K562 (cell line): Measurements from ENCODE around the gene NDUFV2. TPM values are rescaled to one million over a fixed set of nuclear protein-coding genes. Genes with fewer than 3 reads are reported as not detected.
A peak's percentile ranks its signal among the peaks of the same experiment; 100 is the strongest.

Experiments
- ATAC-seq: fragments of 200-7000 bp; cut with Tn5 transposase; 3 replicates; pipeline ENCODE4 v1.9.1; 2020; ENCODE audit warnings: moderate library complexity
- BruUV-seq: library from RNA; stranded (reverse); fragments of 400-500 nt; replicated peaks from 2 replicates; lab custom pipeline; 2021; lab: Mats Ljungman, UMichigan
- CTCF ChIA-PET: fragments of 300-600 bp; formaldehyde crosslinking; extraction: SDS; loops from one replicate; lab custom pipeline; 2021; ENCODE audit warnings: low intra/inter-chr PET ratio; lab: Yijun Ruan, JAX
- POLR2A ChIA-PET: fragments of 300-600, 350-650 bp; sonication (Branson Sonifier 250); formaldehyde crosslinking; extraction: SDS; loops from one replicate; lab custom pipeline; 2021; ENCODE audit warnings: antibody characterized with exemption, inconsistent platforms; lab: Yijun Ruan, JAX
- DNase-seq, 4 experiments: peaks; one replicate each; pipeline versions ENCODE4 v3.0.0 to v3.0.0-alpha.2; 2011 to 2018; ENCODE audit warnings: low spot score in 3 of 4, mixed read lengths in 3 of 4; ENCODE audit errors: extremely low read depth in 1 of 4
- FAIRE-seq: peaks from 2 replicates; lab custom pipeline; 2011; peaks lifted over from hg19 to GRCh38; lab: Jason Lieb, UNC
- H2AFZ ChIP-seq: 2 replicates; pipeline ENCODE4 v1.6.0; 2011; ENCODE audit warnings: low read depth, low read length, control low read depth, inconsistent platforms
- H3K27ac ChIP-seq: fragments of 200-600 bp; 3 replicates; pipeline ENCODE4 v1.8.0; 2011; ENCODE audit warnings: low read depth, mild to moderate bottlenecking, control low read depth, inconsistent platforms, low read length, moderate library complexity, mixed read lengths; ENCODE audit errors: extremely low read depth
- H3K27me3 ChIP-seq, 2 experiments: fragments of 300-600 bp in 1 of 2; 2 replicates in 1 of 2; 3 replicates in 1 of 2; pipeline versions ENCODE4 v1.6.0 to v1.8.0; 2011; ENCODE audit warnings: inconsistent platforms in 2 of 2, low read length in 2 of 2, mild to moderate bottlenecking in 1 of 2, mixed read lengths in 1 of 2, moderate library complexity in 1 of 2; ENCODE audit not compliant: control insufficient read depth in 2 of 2, insufficient read depth in 2 of 2
- H3K36me3 ChIP-seq: fragments of 300-600 bp; 3 replicates; pipeline ENCODE4 v1.8.0; 2011; ENCODE audit warnings: mild to moderate bottlenecking, low read length, inconsistent platforms; ENCODE audit not compliant: control insufficient read depth, insufficient read depth
- H3K4me1 ChIP-seq, 2 experiments: fragments of 200-600 bp in 1 of 2; replicated peaks in 1 of 2; 2 replicates in 1 of 2; 3 replicates in 1 of 2; pipeline versions ENCODE4 v1.5.1 to v1.8.0; 2011; ENCODE audit warnings: inconsistent platforms in 2 of 2, low read length in 2 of 2, mild to moderate bottlenecking in 1 of 2, mixed read lengths in 1 of 2, moderate library complexity in 1 of 2; ENCODE audit not compliant: control insufficient read depth in 2 of 2, insufficient read depth in 2 of 2
- H3K4me2 ChIP-seq: 2 replicates; pipeline ENCODE4 v1.6.1; 2011; ENCODE audit warnings: low read length, control low read depth, inconsistent platforms, mixed read lengths; ENCODE audit not compliant: insufficient read depth
- H3K4me3 ChIP-seq: fragments of 200-600 bp; sonication (generic), shearing (Covaris generic); 2 replicates; pipeline ENCODE4 v1.5.1; 2016; ENCODE audit warnings: control low read depth, inconsistent platforms
- H3K79me2 ChIP-seq: fragments of 200-600 bp; 3 replicates; pipeline ENCODE4 v1.8.0; 2011; ENCODE audit warnings: low read length, inconsistent platforms; ENCODE audit not compliant: control insufficient read depth, insufficient read depth
- H3K9ac ChIP-seq, 2 experiments: 2 replicates each; pipeline versions ENCODE4 v1.6.0 to v1.6.1; 2011; ENCODE audit warnings: low read depth in 2 of 2, low read length in 2 of 2, control low read depth in 1 of 2, inconsistent platforms in 1 of 2, mild to moderate bottlenecking in 1 of 2, mixed read lengths in 1 of 2; ENCODE audit not compliant: insufficient read depth in 1 of 2
- H3K9me1 ChIP-seq: one replicate; pipeline ENCODE4 v1.6.0; 2011; ENCODE audit warnings: inconsistent platforms, mild to moderate bottlenecking, low read length, moderate library complexity; ENCODE audit not compliant: control insufficient read depth, insufficient read depth
- H3K9me3 ChIP-seq: replicated peaks from 2 replicates; pipeline ENCODE4 v1.5.1; 2011; ENCODE audit warnings: low read depth, low read length, inconsistent platforms; ENCODE audit not compliant: control insufficient read depth, insufficient read depth
- H4K20me1 ChIP-seq: replicated peaks from 2 replicates; pipeline ENCODE4 v1.6.1; 2011; ENCODE audit warnings: low read length, inconsistent platforms, mixed read lengths; ENCODE audit not compliant: control insufficient read depth, insufficient read depth
- CEBPB ChIP-seq: fragments of 450-650 bp; IDR thresholded peaks from 2 replicates; pipeline ENCODE4 v1.6.1; 2016; ENCODE audit warnings: missing genetic modification characterization, missing compliant biosample characterization
- FOXJ2 ChIP-seq: fragments of 200-800 bp; sonication (Bioruptor generic); IDR thresholded peaks from 2 replicates; pipeline ENCODE4 v1.6.1; 2016; ENCODE audit warnings: missing genetic modification characterization, missing compliant biosample characterization
- GATAD2B ChIP-seq: fragments of 450-650 bp; IDR thresholded peaks from 2 replicates; pipeline ENCODE4 v1.6.1; 2017; ENCODE audit warnings: mild to moderate bottlenecking, borderline replicate concordance
- MLLT1 ChIP-seq, 2 experiments: fragments of 450-650 bp; IDR thresholded peaks; 2 replicates each; pipeline ENCODE4 v1.6.1; 2016
- MTA2 ChIP-seq: fragments of 450-650 bp; IDR thresholded peaks from 2 replicates; pipeline ENCODE4 v1.6.1; 2016; ENCODE audit warnings: low read depth
- NONO ChIP-seq, 2 experiments: fragments of 200-400 bp in 1 of 2; fragments of 450-650 bp in 1 of 2; formaldehyde crosslinking in 1 of 2; IDR thresholded peaks; 2 replicates each; pipeline ENCODE4 v1.6.1; 2017; ENCODE audit warnings: low read depth in 2 of 2, mild to moderate bottlenecking in 2 of 2, moderate library complexity in 2 of 2, low read length in 1 of 2
- PBX2 ChIP-seq, 2 experiments: IDR thresholded peaks in 1 of 2; conservative IDR thresholded peaks in 1 of 2; 2 replicates each; pipeline ENCODE4 v1.6.1; 2016; ENCODE audit warnings: low read depth in 2 of 2, mild to moderate bottlenecking in 1 of 2, missing compliant biosample characterization in 1 of 2, missing genetic modification characterization in 1 of 2, moderate library complexity in 1 of 2
- PCBP2 ChIP-seq: fragments of 200-400 bp; formaldehyde crosslinking; IDR thresholded peaks from 2 replicates; pipeline ENCODE4 v1.6.1; 2018; ENCODE audit warnings: low read length, low read depth, mild to moderate bottlenecking, moderate library complexity; ENCODE audit not compliant: poor library complexity, severe bottlenecking
- TGIF2 ChIP-seq: sonication (generic); formaldehyde crosslinking; IDR thresholded peaks from 2 replicates; pipeline ENCODE4 v1.8.1; 2022; ENCODE audit warnings: mild to moderate bottlenecking, missing genetic modification reagents, moderate library complexity
- TOE1 ChIP-seq, 2 experiments: fragments of 450-650 bp in 1 of 2; sonication (generic) in 1 of 2; formaldehyde crosslinking in 1 of 2; IDR thresholded peaks; 2 replicates each; pipeline versions ENCODE4 v1.7.1 to v1.8.0; 2016 to 2022; ENCODE audit warnings: borderline replicate concordance in 2 of 2, mild to moderate bottlenecking in 2 of 2, antibody characterized with exemption in 1 of 2, inconsistent platforms in 1 of 2, low read depth in 1 of 2, missing genetic modification reagents in 1 of 2, moderate library complexity in 1 of 2
- ZNF384 ChIP-seq: IDR thresholded peaks from 2 replicates; pipeline ENCODE4 v1.6.1; 2012; ENCODE audit warnings: low read depth, low read length, improper control_type of control experiment
- ZNF507 ChIP-seq: conservative IDR thresholded peaks from 2 replicates; pipeline ENCODE4 v1.6.1; 2017; ENCODE audit warnings: missing genetic modification characterization, missing compliant biosample characterization
- ZNF668 ChIP-seq: fragments of 250-450 bp; sonication (Bioruptor Pico); IDR thresholded peaks from 2 replicates; pipeline ENCODE4 v1.8.0; 2022; ENCODE audit warnings: mild to moderate bottlenecking, inconsistent platforms
- WGBS: fragments of 100-300 bp; shearing (Covaris generic); methylation state at CpG from one replicate; pipeline ENCODE4 v1.1.6; 2016; ENCODE audit warnings: low coverage, mixed read lengths; ENCODE audit not compliant: insufficient coverage; ENCODE audit errors: missing lambda C conversion rate; 5-methylcytosine and 5-hydroxymethylcytosine counted together
- in situ Hi-C: fragments of 300-500 bp; cut with MboI; formaldehyde crosslinking; loops from 4 replicates; pipeline ENCODE4 v1.15.0; 2018; ENCODE audit warnings: inconsistent platforms, mixed read lengths
- intact Hi-C: fragments of 100-400 bp; cut with micrococcal nuclease; formaldehyde crosslinking; loops from 2 replicates; pipeline ENCODE4 v1.14.2; 2022
- polyA plus RNA-seq, 8 experiments: library from polyadenylated mRNA; depleted of rRNA in 4 of 8; stranded (reverse) in 5 of 8; unstranded in 3 of 8; fragments of >200 nt; fragmentation: Nextera tagmentation in 2 of 8; fragmentation: Illumina TruSeq in 1 of 8; extraction: Ambion mirVana in 2 of 8; extraction: Trizol in 1 of 8; gene quantifications; 2 replicates each; pipeline versions ENCODE4 v1.2.1 to v1.2.3, GENCODE V29; 2011 to 2014; ENCODE audit warnings: inconsistent platforms in 1 of 8, missing spikeins in 1 of 8
- total RNA-seq, 7 experiments: library from RNA; depleted of rRNA in 6 of 7; stranded (reverse); fragments of >200 nt in 6 of 7; fragmentation: Illumina TruSeq in 2 of 7; extraction: Trizol in 2 of 7; gene quantifications; 2 replicates each; pipeline versions ENCODE4 v1.2.1 to v1.2.3, GENCODE V29; 2011 to 2021; ENCODE audit warnings: low replicate concordance in 1 of 7
- TF ChIP-seq, protein P1 (sequence below), 2 experiments: fragments of 450-650 bp; conservative IDR thresholded peaks; 2 replicates each; pipeline ENCODE4 v1.6.1; 2017; ENCODE audit warnings: mild to moderate bottlenecking in 2 of 2, moderate library complexity in 2 of 2

NDUFV2 gene
- total and polyA plus RNA-seq, 9 of the 15 experiments (the other 6 are each of a cell fraction or from before 2014, with no cell fraction given), result 213 to 550 (median 384) TPM

GRCh38 chr18:9104244-9104901 is 1.9 kb downstream of the NDUFV2 start:
- WGBS, result 1% methylated on average over 4 of the region's 5 CpGs
- in situ Hi-C loops (no loop called here), intact Hi-C loops (no loop called here)
- peaks cover 34% of the 10 kb centered on the region for H4K20me1 ChIP-seq
- CTCF ChIA-PET, result interaction anchor here (0.6 kb wide), 1 partner anchor 407 kb away, joined by 6 read pairs; no protein-coding TSS in a partner anchor
- H3K36me3 ChIP-seq, result peaks cover 54% of the 10 kb centered on the region
- no TSS peak for BruUV-seq
- FAIRE-seq (no peak), DNase-seq (peak in 1 of 4 experiments; percentile 36), ATAC-seq (peak; percentile 4; the same call in 1 of the 3 replicates)
- H2AFZ ChIP-seq, result no peak overlapping the region
- H3K4me1 ChIP-seq, result peaks cover 8 to 27% of the 10 kb centered on the region in 2 experiments
- peak overlapping the region; percentile 26 to 82; a peak in 3 of 4 replicates for H3K9ac ChIP-seq
- peaks cover 81% of the 10 kb centered on the region for H3K79me2 ChIP-seq
- no peaks in the 10 kb centered on the region for H3K9me3 ChIP-seq
- peak overlapping the region; percentile 84 for H3K4me2 ChIP-seq
- H3K4me3 ChIP-seq, result peak overlapping the region; percentile 51
- no peaks in the 10 kb centered on the region for H3K27me3 ChIP-seq
- H3K9me1 ChIP-seq, result no peaks in the 10 kb centered on the region
- POLR2A ChIA-PET, result interaction anchor here (0.7 to 4.6 kb wide), 9 partner anchors 10 to 194 kb away, joined by 3 to 53 read pairs (median 3); no protein-coding TSS in a partner anchor
- H3K27ac ChIP-seq, result peak overlapping the region; percentile 75
- TF ChIP-seq ZNF384 (no peak), CEBPB (tag) (no peak), PBX2 (CRISPR knock-in tag; IDR thresholded peaks at IDR 0.05; ENCODE audit: low read depth) (no peak), PBX2 (tag; conservative IDR thresholded peaks at IDR 0.05; ENCODE audit: low read depth) (no peak), MLLT1 (IDR thresholded peaks at IDR 0.05) (peak in 1 of 2 experiments; percentile 84; a peak in 2 of 4 replicates), NONO (IDR thresholded peaks at IDR 0.05; ENCODE audit: low read depth in 2 of 2, low read length in 1 of 2) (no peak), GATAD2B (0 out of 2 replicates have a peak, but pooled peaks have one; percentile 14), MTA2 (peak; percentile 9; the same call in 1 of the 2 replicates), PCBP2 (no peak), TOE1 (IDR thresholded peaks at IDR 0.05; ENCODE audit: borderline replicate concordance) (no peak), TOE1 (CRISPR knock-in tag; IDR thresholded peaks at IDR 0.05; ENCODE audit: borderline replicate concordance, low read depth) (no peak), FOXJ2 (tag) (0 out of 2 replicates have a peak, but pooled peaks have one; percentile 17), ZNF668 (CRISPR knock-in tag) (no peak), ZNF507 (tag) (no peak), TGIF2 (CRISPR knock-in tag) (no peak)
- TF ChIP-seq, protein P1, sequence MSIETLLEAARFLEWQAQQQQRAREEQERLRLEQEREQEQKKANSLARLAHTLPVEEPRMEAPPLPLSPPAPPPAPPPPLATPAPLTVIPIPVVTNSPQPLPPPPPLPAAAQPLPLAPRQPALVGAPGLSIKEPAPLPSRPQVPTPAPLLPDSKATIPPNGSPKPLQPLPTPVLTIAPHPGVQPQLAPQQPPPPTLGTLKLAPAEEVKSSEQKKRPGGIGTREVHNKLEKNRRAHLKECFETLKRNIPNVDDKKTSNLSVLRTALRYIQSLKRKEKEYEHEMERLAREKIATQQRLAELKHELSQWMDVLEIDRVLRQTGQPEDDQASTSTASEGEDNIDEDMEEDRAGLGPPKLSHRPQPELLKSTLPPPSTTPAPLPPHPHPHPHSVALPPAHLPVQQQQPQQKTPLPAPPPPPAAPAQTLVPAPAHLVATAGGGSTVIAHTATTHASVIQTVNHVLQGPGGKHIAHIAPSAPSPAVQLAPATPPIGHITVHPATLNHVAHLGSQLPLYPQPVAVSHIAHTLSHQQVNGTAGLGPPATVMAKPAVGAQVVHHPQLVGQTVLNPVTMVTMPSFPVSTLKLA (conservative IDR thresholded peaks at IDR 0.05), result 0 out of 4 replicates have a peak, but pooled peaks of 1 of the 2 experiments have one; percentile 30
